PC-9 (cell line): ENCODE measurements around the gene FAM110A. TPM values are rescaled to one million over a fixed set of nuclear protein-coding genes. Genes with fewer than 3 reads are reported as not detected.
"Not testable (repeated sequence)": the region's sequence is repeated elsewhere in the genome, so short reads cannot be mapped to it uniquely, and the experiment has no call there.

ENCODE experiments used
- BruUV-seq: library from RNA; stranded (reverse); fragments of 400-500 nt; replicated peaks from 2 replicates; lab custom pipeline; 2021; lab: Mats Ljungman, UMichigan
- CTCF ChIA-PET: fragments of 300-600 bp; sonication (Branson Sonifier 250); formaldehyde crosslinking; loops from one replicate; lab custom pipeline; 2022; ENCODE audit warnings: antibody characterized with exemption; lab: Charles Lee
- POLR2A ChIA-PET: fragments of 300-600 bp; sonication (Branson Sonifier 250); formaldehyde crosslinking; loops from one replicate; lab custom pipeline; 2022; ENCODE audit warnings: antibody characterized with exemption; ENCODE audit not compliant: unreplicated experiment; lab: Charles Lee
- DNase-seq, 2 experiments: peaks; one replicate each; pipeline versions ENCODE4 v3.0.0 to v3.0.0-alpha.2; 2015 to 2022; ENCODE audit warnings: mixed read lengths in 1 of 2
- H2AFZ ChIP-seq: fragments of 200-600 bp; sonication (generic); 2 replicates; pipeline ENCODE4 v1.8.1; 2017; ENCODE audit warnings: antibody characterized with exemption
- H3F3A ChIP-seq: fragments of 200-600 bp; sonication (generic); 2 replicates; pipeline ENCODE4 v1.8.1; 2017; ENCODE audit warnings: antibody characterized with exemption, mild to moderate bottlenecking, low read depth; ENCODE audit not compliant: insufficient read depth
- H3K27ac ChIP-seq: fragments of 200-600 bp; sonication (generic); 2 replicates; pipeline ENCODE4 v1.6.1; 2016; ENCODE audit warnings: mixed run types
- H3K27me3 ChIP-seq: fragments of 200-600 bp; sonication (generic); 2 replicates; pipeline ENCODE4 v1.6.1; 2016; ENCODE audit warnings: low read depth, mixed run types; ENCODE audit not compliant: insufficient read depth
- H3K36me3 ChIP-seq: fragments of 200-600 bp; sonication (generic); 2 replicates; pipeline ENCODE4 v1.6.1; 2016; ENCODE audit warnings: low read depth, mixed run types
- H3K4me1 ChIP-seq: fragments of 200-600 bp; sonication (generic); replicated peaks from 2 replicates; pipeline ENCODE4 v1.6.1; 2016; ENCODE audit warnings: mixed run types; ENCODE audit not compliant: insufficient read depth
- H3K4me2 ChIP-seq: fragments of 200-600 bp; sonication (generic); 2 replicates; pipeline ENCODE4 v1.6.1; 2017; ENCODE audit warnings: mixed run types
- H3K4me3 ChIP-seq: fragments of 200-600 bp; sonication (generic); 2 replicates; pipeline ENCODE4 v1.6.1; 2016; ENCODE audit warnings: mixed run types
- H3K79me2 ChIP-seq: fragments of 200-600 bp; sonication (generic); 2 replicates; pipeline ENCODE4 v1.6.1; 2017; ENCODE audit warnings: low read depth, mixed run types
- H3K9me2 ChIP-seq: fragments of 200-600 bp; sonication (generic); 2 replicates; pipeline ENCODE4 v1.8.1; 2017; ENCODE audit warnings: mild to moderate bottlenecking; ENCODE audit not compliant: insufficient read depth
- H3K9me3 ChIP-seq: fragments of 200-600 bp; sonication (generic); 2 replicates; pipeline ENCODE4 v1.8.1; 2016; ENCODE audit warnings: low read depth; ENCODE audit not compliant: insufficient read depth
- H4K20me1 ChIP-seq: fragments of 200-600 bp; sonication (generic); 2 replicates; pipeline ENCODE4 v1.8.1; 2017; ENCODE audit not compliant: insufficient read depth
- EZH2 ChIP-seq: fragments of 200-600 bp; sonication (generic); IDR thresholded peaks from 2 replicates; pipeline ENCODE4 v1.8.0; 2017; ENCODE audit warnings: antibody characterized with exemption, low read depth
- intact Hi-C: fragments of 100-400 bp; cut with micrococcal nuclease; formaldehyde crosslinking; loops from one replicate; pipeline ENCODE4 v1.10.0; 2022; ENCODE audit not compliant: unreplicated experiment
- total RNA-seq: library from RNA; stranded (reverse); gene quantifications from 2 replicates; pipeline ENCODE4 v1.2.3, GENCODE V29; 2021
- TF ChIP-seq, protein P1 (sequence below): fragments of 200-600 bp; sonication (generic); conservative IDR thresholded peaks from 2 replicates; pipeline ENCODE4 v1.6.1; 2017; ENCODE audit warnings: mixed run types, antibody characterized with exemption, mild to moderate bottlenecking, moderate library complexity

The FAM110A gene
- total RNA-seq, 1 experiment from 2014 or later, result 30.8 TPM

DNA sequence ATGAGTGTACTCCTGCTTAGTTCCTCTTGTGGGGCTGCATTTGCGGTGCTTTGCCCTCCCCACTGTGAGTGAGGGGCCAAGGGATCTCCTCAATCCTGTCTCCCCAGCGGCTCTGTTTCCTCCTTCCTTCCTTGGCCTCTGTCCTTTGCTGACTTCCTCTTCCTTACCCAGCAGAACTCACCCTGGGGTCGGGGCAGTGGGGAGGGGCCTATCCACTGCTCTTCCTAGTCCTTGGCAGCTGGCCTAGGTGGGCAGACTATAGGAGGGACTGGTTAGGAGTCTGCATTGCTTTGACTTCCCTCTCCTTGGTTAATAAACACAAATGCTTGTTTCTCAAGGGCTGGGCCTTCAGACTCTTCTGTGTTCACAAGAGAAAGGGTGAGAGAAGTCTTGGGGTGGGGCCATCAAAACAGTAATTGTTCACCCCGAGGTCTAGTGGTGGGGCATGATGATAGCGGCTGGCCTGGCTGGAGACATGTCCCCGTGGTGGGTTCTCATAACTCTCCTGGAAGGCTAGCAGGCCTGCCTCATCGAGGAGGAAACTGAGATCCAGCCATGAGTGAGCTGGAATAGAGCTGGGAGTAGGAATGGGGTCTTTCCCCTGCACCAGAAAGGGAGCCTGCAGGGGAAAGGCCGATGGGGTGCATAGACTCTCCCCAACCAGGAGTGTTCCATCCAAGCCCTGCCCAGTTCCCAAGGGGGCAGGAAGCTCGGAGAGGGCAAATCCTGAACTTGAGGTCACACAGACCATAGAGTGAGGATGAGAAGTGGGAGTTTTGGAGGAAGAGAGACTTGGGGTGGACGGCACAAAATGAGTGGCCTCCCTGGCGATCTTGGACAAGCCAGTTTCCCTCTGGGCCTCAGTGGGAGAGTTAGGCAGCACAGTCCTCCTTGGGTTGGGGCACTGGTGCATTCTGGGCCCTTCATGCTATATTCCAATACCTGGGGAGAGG is 12.7 kb downstream of the FAM110A start:
- H3K4me3 ChIP-seq, result no peak overlapping the region
- no peaks in the 10 kb centered on the region for H3K36me3 ChIP-seq
- H4K20me1 ChIP-seq, result no peaks in the 10 kb centered on the region; the same call in 1 of the 2 replicates
- H3K79me2 ChIP-seq, result peaks cover 56% of the 10 kb centered on the region
- H3K4me1 ChIP-seq, result peaks cover 15% of the 10 kb centered on the region
- H3K9me3 ChIP-seq, result no peaks in the 10 kb centered on the region
- ChIA-PET CTCF (no interaction called here), POLR2A (no interaction called here)
- H3K27ac ChIP-seq, result no peak overlapping the region
- intact Hi-C loops, result no loop called here
- H3F3A ChIP-seq, result no peaks in the 10 kb centered on the region
- H3K9me2 ChIP-seq, result no peaks in the 10 kb centered on the region
- H2AFZ ChIP-seq, result no peak overlapping the region
- H3K4me2 ChIP-seq, result no peak overlapping the region
- no peak for DNase-seq
- no peak for TF ChIP-seq EZH2
- TF ChIP-seq, protein P1, sequence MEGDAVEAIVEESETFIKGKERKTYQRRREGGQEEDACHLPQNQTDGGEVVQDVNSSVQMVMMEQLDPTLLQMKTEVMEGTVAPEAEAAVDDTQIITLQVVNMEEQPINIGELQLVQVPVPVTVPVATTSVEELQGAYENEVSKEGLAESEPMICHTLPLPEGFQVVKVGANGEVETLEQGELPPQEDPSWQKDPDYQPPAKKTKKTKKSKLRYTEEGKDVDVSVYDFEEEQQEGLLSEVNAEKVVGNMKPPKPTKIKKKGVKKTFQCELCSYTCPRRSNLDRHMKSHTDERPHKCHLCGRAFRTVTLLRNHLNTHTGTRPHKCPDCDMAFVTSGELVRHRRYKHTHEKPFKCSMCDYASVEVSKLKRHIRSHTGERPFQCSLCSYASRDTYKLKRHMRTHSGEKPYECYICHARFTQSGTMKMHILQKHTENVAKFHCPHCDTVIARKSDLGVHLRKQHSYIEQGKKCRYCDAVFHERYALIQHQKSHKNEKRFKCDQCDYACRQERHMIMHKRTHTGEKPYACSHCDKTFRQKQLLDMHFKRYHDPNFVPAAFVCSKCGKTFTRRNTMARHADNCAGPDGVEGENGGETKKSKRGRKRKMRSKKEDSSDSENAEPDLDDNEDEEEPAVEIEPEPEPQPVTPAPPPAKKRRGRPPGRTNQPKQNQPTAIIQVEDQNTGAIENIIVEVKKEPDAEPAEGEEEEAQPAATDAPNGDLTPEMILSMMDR, result no peak
- no TSS peak for BruUV-seq
- no peaks in the 10 kb centered on the region for H3K27me3 ChIP-seq

DNA sequence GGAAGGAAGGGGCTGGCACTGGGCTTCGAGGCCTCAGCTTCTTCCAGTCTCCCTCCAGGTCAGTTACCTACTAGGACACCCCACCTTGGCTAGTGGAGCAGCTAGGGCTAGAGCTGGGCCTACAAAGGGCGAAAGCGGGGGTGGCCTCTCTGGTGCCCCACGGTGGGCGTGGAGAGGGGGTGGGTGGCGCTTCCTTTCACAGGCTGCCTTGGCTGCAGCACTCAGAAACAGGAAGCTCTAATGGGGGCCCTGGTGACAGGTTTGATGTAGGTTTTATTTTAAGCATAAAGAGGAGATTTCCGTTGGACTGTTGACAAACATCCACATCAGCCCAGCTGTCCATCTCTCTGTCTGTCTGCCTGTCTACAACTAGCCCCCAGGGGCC is 13.4 kb downstream of the FAM110A start:
- ChIA-PET CTCF (no interaction called here), POLR2A (no interaction called here)
- H4K20me1 ChIP-seq, result no peaks in the 10 kb centered on the region; the same call in 1 of the 2 replicates
- H2AFZ ChIP-seq, result no peak overlapping the region
- no TSS peak for BruUV-seq
- peaks cover 49% of the 10 kb centered on the region for H3K79me2 ChIP-seq
- H3K4me1 ChIP-seq, result peaks cover 15% of the 10 kb centered on the region
- H3K4me2 ChIP-seq, result no peak overlapping the region
- TF ChIP-seq EZH2, result no peak
- TF ChIP-seq, protein P1, result no peak
- no peak overlapping the region for H3K27ac ChIP-seq
- no peaks in the 10 kb centered on the region for H3K9me3 ChIP-seq
- no peaks in the 10 kb centered on the region for H3K27me3 ChIP-seq
- intact Hi-C loops, result no loop called here
- H3K9me2 ChIP-seq, result no peaks in the 10 kb centered on the region
- no peak for DNase-seq
- H3F3A ChIP-seq, result no peaks in the 10 kb centered on the region
- no peak overlapping the region for H3K4me3 ChIP-seq
- no peaks in the 10 kb centered on the region for H3K36me3 ChIP-seq

DNA sequence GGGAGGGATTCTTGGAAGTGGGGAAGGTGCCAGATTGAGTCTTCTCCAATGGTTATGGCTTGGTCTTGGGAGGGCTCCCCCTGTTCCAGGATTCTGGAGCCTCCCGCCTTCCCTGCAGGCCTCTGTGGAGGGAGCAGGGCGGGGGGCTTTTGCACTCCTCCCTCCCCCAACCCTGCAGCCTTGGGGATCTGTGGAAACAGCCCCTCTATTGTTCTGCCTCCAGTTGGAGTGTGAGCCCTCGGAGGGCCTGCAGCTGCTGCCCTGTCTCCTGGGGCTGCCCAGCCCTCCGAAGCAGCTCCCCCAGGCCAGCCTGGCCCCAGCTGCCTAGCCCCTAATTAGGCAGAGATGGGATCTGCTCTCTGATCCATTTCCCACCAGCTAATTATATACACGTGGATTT is 14.7 kb downstream of the FAM110A start:
- H3K27me3 ChIP-seq, result no peaks in the 10 kb centered on the region
- H3K36me3 ChIP-seq, result no peaks in the 10 kb centered on the region
- peaks cover 4% of the 10 kb centered on the region; the same call in 1 of the 2 replicates for H3F3A ChIP-seq
- no peak overlapping the region for H3K27ac ChIP-seq
- no TSS peak for BruUV-seq
- H3K9me2 ChIP-seq, result no peaks in the 10 kb centered on the region
- no peaks in the 10 kb centered on the region for H3K9me3 ChIP-seq
- H3K4me1 ChIP-seq, result peaks cover 6% of the 10 kb centered on the region
- ChIA-PET POLR2A (no interaction called here), CTCF (no interaction called here)
- H4K20me1 ChIP-seq, result no peaks in the 10 kb centered on the region; the same call in 1 of the 2 replicates
- TF ChIP-seq, protein P1, result no peak
- TF ChIP-seq EZH2, result no peak
- H3K79me2 ChIP-seq, result peaks cover 37% of the 10 kb centered on the region
- no peak overlapping the region for H2AFZ ChIP-seq
- no peak overlapping the region for H3K4me2 ChIP-seq
- H3K4me3 ChIP-seq, result no peak overlapping the region
- intact Hi-C loops, result no loop called here
- no peak for DNase-seq

- DNase-seq, H3K27ac ChIP-seq, H3K4me3 ChIP-seq, H3K27me3 ChIP-seq, H4K20me1 ChIP-seq, H2AFZ ChIP-seq, CTCF ChIA-PET, BruUV-seq, H3K36me3 ChIP-seq, intact Hi-C loops, H3K4me1 ChIP-seq, H3K9me3 ChIP-seq, H3K9me2 ChIP-seq, POLR2A ChIA-PET, H3K4me2 ChIP-seq, H3F3A ChIP-seq: not testable (repeated sequence)
- peaks cover 32% of the 10 kb centered on the region for H3K79me2 ChIP-seq
These were observed 15.2 kb downstream of the FAM110A start for GRCh38 chr20:848731-849130.
